ENCODE measurements around the gene COA4. TPM values are rescaled to one million over a fixed set of nuclear protein-coding genes. Genes with fewer than 3 reads are reported as not detected.
"Not testable (repeated sequence)": the region's sequence is repeated elsewhere in the genome, so short reads cannot be mapped to it uniquely, and the experiment has no call there.

The COA4 gene
- total RNA-seq, 1 donor from 2014 or later = 61.7 TPM

- no peak for TF ChIP-seq CTCF (conservative IDR thresholded peaks at IDR 0.05)
- no peaks in the 10 kb centered on the region for H3K4me1 Mint-ChIP-seq (ENCODE audit: unreplicated experiment)
- no peaks in the 10 kb centered on the region for H3K27me3 Mint-ChIP-seq
- peaks cover 16% of the 10 kb centered on the region for H3K36me3 Mint-ChIP-seq
- no peak overlapping the region for H3K27ac Mint-ChIP-seq
- DNase-seq (ENCODE audit: extremely low spot score, unreplicated experiment) = no peak
- no peaks in the 10 kb centered on the region for H3K9me3 Mint-ChIP-seq
- H3K4me3 Mint-ChIP-seq = no peak overlapping the region
Measured at GRCh38 chr11:73889536-73889935, 12.9 kb upstream of the COA4 start.

GRCh38 chr11:73889019-73889418 lies 12.4 kb upstream of the COA4 start:
- no peak overlapping the region for H3K27ac Mint-ChIP-seq
- no peaks in the 10 kb centered on the region for H3K4me1 Mint-ChIP-seq (ENCODE audit: unreplicated experiment)
- DNase-seq (ENCODE audit: extremely low spot score, unreplicated experiment) = no peak
- no peak for TF ChIP-seq CTCF (conservative IDR thresholded peaks at IDR 0.05)
- no peak overlapping the region for H3K4me3 Mint-ChIP-seq
- peaks cover 16% of the 10 kb centered on the region for H3K36me3 Mint-ChIP-seq
- H3K27me3 Mint-ChIP-seq = no peaks in the 10 kb centered on the region
- no peaks in the 10 kb centered on the region for H3K9me3 Mint-ChIP-seq

- no peaks in the 10 kb centered on the region for H3K9me3 Mint-ChIP-seq
- no peaks in the 10 kb centered on the region for H3K4me1 Mint-ChIP-seq (ENCODE audit: unreplicated experiment)
- H3K27me3 Mint-ChIP-seq = no peaks in the 10 kb centered on the region
- peaks cover 23% of the 10 kb centered on the region for H3K36me3 Mint-ChIP-seq
- no peak for TF ChIP-seq CTCF (conservative IDR thresholded peaks at IDR 0.05)
- no peak overlapping the region for H3K27ac Mint-ChIP-seq
- DNase-seq (ENCODE audit: extremely low spot score, unreplicated experiment) = no peak
- no peak overlapping the region for H3K4me3 Mint-ChIP-seq
Measured at GRCh38 chr11:73888244-73888643, 11.6 kb upstream of the COA4 start.

GRCh38 chr11:73883856-73884255 lies 7.2 kb upstream of the COA4 start:
- Mint-ChIP-seq H3K27me3 (no peaks in the 10 kb centered on the region), H3K4me3 (no peak overlapping the region), H3K4me1 (ENCODE audit: unreplicated experiment) (no peaks in the 10 kb centered on the region), H3K36me3 (peaks cover 21% of the 10 kb centered on the region), H3K27ac (no peak overlapping the region), H3K9me3 (no peaks in the 10 kb centered on the region)
- TF ChIP-seq CTCF (conservative IDR thresholded peaks at IDR 0.05) = no peak
- DNase-seq (ENCODE audit: extremely low spot score, unreplicated experiment) = no peak

GRCh38 chr11:73880449-73880848 lies 3.8 kb upstream of the COA4 start:
- Mint-ChIP-seq H3K27ac (peak overlapping the region; percentile 64), H3K36me3 (peaks cover 13% of the 10 kb centered on the region), H3K4me1 (ENCODE audit: unreplicated experiment) (peaks cover 16% of the 10 kb centered on the region)
- not testable (repeated sequence) for DNase-seq (ENCODE audit: extremely low spot score, unreplicated experiment); H3K9me3 Mint-ChIP-seq; H3K4me3 Mint-ChIP-seq; H3K27me3 Mint-ChIP-seq

- Mint-ChIP-seq H3K36me3 (peaks cover 10% of the 10 kb centered on the region), H3K4me3 (peak overlapping the region; percentile 55), H3K27ac (peak overlapping the region; percentile 10), H3K27me3 (no peaks in the 10 kb centered on the region), H3K4me1 (ENCODE audit: unreplicated experiment) (peaks cover 25% of the 10 kb centered on the region), H3K9me3 (no peaks in the 10 kb centered on the region)
- TF ChIP-seq CTCF (conservative IDR thresholded peaks at IDR 0.05) = no peak
- DNase-seq (ENCODE audit: extremely low spot score, unreplicated experiment) = no peak
Measured at GRCh38 chr11:73878771-73879170, 2.1 kb upstream of the COA4 start.
